ENCODE data around the gene YTHDC2. TPM values are rescaled to one million over a fixed set of nuclear protein-coding genes. Genes with fewer than 3 reads are reported as not detected.
A peak's percentile ranks its signal among the peaks of the same experiment; 100 is the strongest.

Gene YTHDC2
- total RNA-seq: 10 to 100 TPM; 39.8 to 50.3 (median 41.5) TPM

GRCh38 chr5:113513384-113514288, at the start of gene YTHDC2:
Gene YTHDC2 (plus strand): TSS chr5:113513694. CDS start chr5:113513896, 202 bp downstream.
- H3K4me1 ChIP-seq: peaks cover 0 to 38% (median 6%) of the 10 kb centered on the region in 4 donors
- 1% methylated on average over 50 to 55 of the region's 72 CpGs for WGBS, 2 donors
- H3K27ac ChIP-seq: peak within 1 kb of the TSS; percentile 94 to 98 (median 94)
- TF ChIP-seq CTCF (IDR thresholded peaks at IDR 0.05) (no peak), EP300 (IDR thresholded peaks at IDR 0.05) (peak in 1 of 2 donors; percentile 94), POLR2A (IDR thresholded peaks at IDR 0.05) (peak in 1 of 2 donors; percentile 83)
- DNase-seq (ENCODE audit: low spot score in 2 of 2): peak; percentile 70 to 74
- H3K36me3 ChIP-seq: peaks cover 0 to 14% (median 0%) of the 10 kb centered on the region in 3 donors
- H3K27me3 ChIP-seq: no peaks in the 10 kb centered on the region
- peak within 1 kb of the TSS; percentile 69 to 91 (median 81) for H3K4me3 ChIP-seq
- H3K9me3 ChIP-seq: no peaks in the 10 kb centered on the region

- TF ChIP-seq POLR2A (IDR thresholded peaks at IDR 0.05) (no peak), EP300 (IDR thresholded peaks at IDR 0.05) (no peak), CTCF (IDR thresholded peaks at IDR 0.05) (no peak)
- Histone ChIP-seq H3K27ac (no peak overlapping the region), H3K27me3 (no peaks in the 10 kb centered on the region), H3K36me3 (no peaks in the 10 kb centered on the region), H3K4me3 (no peak overlapping the region), H3K9me3 (no peaks in the 10 kb centered on the region), H3K4me1 (no peaks in the 10 kb centered on the region)
- DNase-seq (ENCODE audit: low spot score in 2 of 2): no peak
- 50 to 56% methylated on average over 5 of the region's 5 CpGs for WGBS, 2 donors
These were observed 39.3 kb upstream of the YTHDC2 start for GRCh38 chr5:113474100-113474728.

- no peaks in the 10 kb centered on the region for H3K27me3 ChIP-seq
- H3K9me3 ChIP-seq: peaks cover 0 to 3% (median 0%) of the 10 kb centered on the region in 4 donors
- no peak for TF ChIP-seq CTCF (IDR thresholded peaks at IDR 0.05)
- TF ChIP-seq EP300 (IDR thresholded peaks at IDR 0.05): no peak
- no peak for TF ChIP-seq POLR2A (IDR thresholded peaks at IDR 0.05)
- no peaks in the 10 kb centered on the region for H3K4me1 ChIP-seq
- WGBS, 2 donors: 93 to 95% methylated on average over 3 of the region's 3 CpGs
- no peak overlapping the region for H3K27ac ChIP-seq
- H3K36me3 ChIP-seq: no peaks in the 10 kb centered on the region
- no peak for DNase-seq (ENCODE audit: low spot score in 2 of 2)
- H3K4me3 ChIP-seq: no peak overlapping the region
These were observed 34.8 kb upstream of the YTHDC2 start for GRCh38 chr5:113478691-113479090.

- Histone ChIP-seq H3K27me3 (peaks cover 0 to 8% of the 10 kb centered on the region in 2 donors), H3K4me1 (no peaks in the 10 kb centered on the region), H3K4me3 (no peak overlapping the region), H3K27ac (no peak overlapping the region), H3K36me3 (no peaks in the 10 kb centered on the region), H3K9me3 (peaks cover 0 to 3% (median 0%) of the 10 kb centered on the region in 4 donors)
- no peak for DNase-seq (ENCODE audit: low spot score in 2 of 2)
- 62 to 64% methylated on average over 5 of the region's 5 CpGs for WGBS, 2 donors
- TF ChIP-seq POLR2A (IDR thresholded peaks at IDR 0.05): no peak
- no peak for TF ChIP-seq CTCF (IDR thresholded peaks at IDR 0.05)
These were observed 33.3 kb upstream of the YTHDC2 start for GRCh38 chr5:113480243-113480642.

GRCh38 chr5:113487416-113487780, 26.1 kb upstream of the YTHDC2 start:
- Histone ChIP-seq H3K27me3 (peaks cover 0 to 54% of the 10 kb centered on the region in 2 donors), H3K9me3 (peaks cover 0 to 21% (median 8%) of the 10 kb centered on the region in 4 donors), H3K4me1 (peaks cover 0 to 24% (median 10%) of the 10 kb centered on the region in 4 donors), H3K27ac (peak overlapping the region in 1 of 4 donors; percentile 75), H3K36me3 (no peaks in the 10 kb centered on the region), H3K4me3 (peak overlapping the region; percentile 38 to 66 (median 52))
- no peak for TF ChIP-seq EP300 (IDR thresholded peaks at IDR 0.05)
- TF ChIP-seq CTCF (IDR thresholded peaks at IDR 0.05): no peak
- TF ChIP-seq POLR2A (IDR thresholded peaks at IDR 0.05): no peak
- 2 to 4% methylated on average over 18 of the region's 18 CpGs for WGBS, 2 donors
- no peak for DNase-seq (ENCODE audit: low spot score in 2 of 2)
